ENCODE results near the gene AFF3. TPM values are rescaled to one million over a fixed set of nuclear protein-coding genes. Genes with fewer than 3 reads are reported as not detected.

AFF3 gene
- total RNA-seq: 10 to 100 TPM; 24.3 to 90.9 TPM
- polyA plus RNA-seq: 1 to 10 TPM; 4.2 to 5.0 TPM
- long read RNA-seq, donor 1, partial matches to known transcripts: 0 of 3 reads
- long read RNA-seq, donor 1, other reads (novel, unspliced or antisense): 0 of 3 reads
- long read RNA-seq, donor 2: 0 reads
- long read RNA-seq, donor 3: 0 reads
- long read RNA-seq, donor 4, partial matches to known transcripts: 0 of 1 reads
- long read RNA-seq, donor 4, other reads (novel, unspliced or antisense): 0 of 1 reads
- long read RNA-seq, donor 5, partial matches to known transcripts: 0 of 1 reads
- long read RNA-seq, donor 5, other reads (novel, unspliced or antisense): 0 of 1 reads

- H3K4me1 ChIP-seq (ENCODE audit: control insufficient read depth in 5 of 5, insufficient read depth in 5 of 5, low read length in 5 of 5): peaks cover 0 to 7% (median 0%) of the 10 kb centered on the region in 5 donors
- H3K36me3 ChIP-seq (ENCODE audit: control insufficient read depth in 4 of 4, insufficient read depth in 4 of 4, low read length in 4 of 4): no peaks in the 10 kb centered on the region
- 36 to 63% methylated on average over 11 of the region's 11 CpGs for whole genome bisulfite sequencing, 2 donors
- no peak for TF ChIP-seq CTCF (IDR thresholded peaks at IDR 0.05; ENCODE audit: control extremely low read depth, extremely low read depth)
- no peaks in the 10 kb centered on the region for H3K9me3 ChIP-seq (ENCODE audit: control insufficient read depth in 4 of 4, insufficient read depth in 3 of 4, low read length in 3 of 4)
- DNase-seq (no peak), ATAC-seq (ENCODE audit: insufficient read depth, low FRiP score) (no peak)
- no peak within 1 kb of the TSS for H3K9ac ChIP-seq (ENCODE audit: insufficient read depth in 1 of 2, low read length in 2 of 2)
- no peaks in the 10 kb centered on the region for H3K27me3 ChIP-seq (ENCODE audit: control insufficient read depth in 3 of 3, insufficient read depth in 3 of 3, low read length in 2 of 3)
- H3K4me3 ChIP-seq: no peak within 1 kb of the TSS
- H3K27ac ChIP-seq (ENCODE audit: low read depth in 1 of 2, low read length in 1 of 2): no peak within 1 kb of the TSS
Observed at GRCh38 chr2:100142393-100142792, at the start of gene AFF3. AFF3 (minus strand) TSS chr2:100142590; CDS start chr2:100104454, 38,136 bp downstream.

- no peak overlapping the region for H3K9ac ChIP-seq (ENCODE audit: insufficient read depth in 1 of 2, low read length in 2 of 2)
- 74 to 91% methylated on average over 6 of the region's 6 CpGs for WGBS, 2 donors
- ATAC-seq (ENCODE audit: insufficient read depth, low FRiP score): no peak
- H3K36me3 ChIP-seq (ENCODE audit: control insufficient read depth in 4 of 4, insufficient read depth in 4 of 4, low read length in 4 of 4): no peaks in the 10 kb centered on the region
- H3K4me3 ChIP-seq: no peak overlapping the region
- DNase-seq: no peak
- H3K9me3 ChIP-seq (ENCODE audit: control insufficient read depth in 4 of 4, insufficient read depth in 3 of 4, low read length in 3 of 4): peaks cover 0 to 2% (median 0%) of the 10 kb centered on the region in 4 donors
- H3K27me3 ChIP-seq (ENCODE audit: control insufficient read depth in 3 of 3, insufficient read depth in 3 of 3, low read length in 2 of 3): no peaks in the 10 kb centered on the region
- TF ChIP-seq CTCF (IDR thresholded peaks at IDR 0.05; ENCODE audit: control extremely low read depth, extremely low read depth): no peak
- peaks cover 0 to 15% (median 5%) of the 10 kb centered on the region in 5 donors for H3K4me1 ChIP-seq (ENCODE audit: control insufficient read depth in 5 of 5, insufficient read depth in 5 of 5, low read length in 5 of 5)
- H3K27ac ChIP-seq (ENCODE audit: low read depth in 1 of 2, low read length in 1 of 2): no peak overlapping the region
Observed at GRCh38 chr2:100189387-100189786, 47.0 kb upstream of the AFF3 start.

- no peaks in the 10 kb centered on the region for H3K36me3 ChIP-seq (ENCODE audit: control insufficient read depth in 4 of 4, insufficient read depth in 4 of 4, low read length in 4 of 4)
- WGBS, 2 donors: 67 to 83% methylated on average over 2 of the region's 2 CpGs
- DNase-seq: no peak
- peaks cover 0 to 2% (median 0%) of the 10 kb centered on the region in 4 donors for H3K9me3 ChIP-seq (ENCODE audit: control insufficient read depth in 4 of 4, insufficient read depth in 3 of 4, low read length in 3 of 4)
- no peak overlapping the region for H3K9ac ChIP-seq (ENCODE audit: insufficient read depth in 1 of 2, low read length in 2 of 2)
- peaks cover 0 to 17% (median 9%) of the 10 kb centered on the region in 5 donors for H3K4me1 ChIP-seq (ENCODE audit: control insufficient read depth in 5 of 5, insufficient read depth in 5 of 5, low read length in 5 of 5)
- no peak overlapping the region for H3K4me3 ChIP-seq
- H3K27me3 ChIP-seq (ENCODE audit: control insufficient read depth in 3 of 3, insufficient read depth in 3 of 3, low read length in 2 of 3): no peaks in the 10 kb centered on the region
- no peak for ATAC-seq (ENCODE audit: insufficient read depth, low FRiP score)
- TF ChIP-seq CTCF (IDR thresholded peaks at IDR 0.05; ENCODE audit: control extremely low read depth, extremely low read depth): no peak
- no peak overlapping the region for H3K27ac ChIP-seq (ENCODE audit: low read depth in 1 of 2, low read length in 1 of 2)
Observed at GRCh38 chr2:100188326-100188725, 45.9 kb upstream of the AFF3 start.

Measured in lung (tissue), 16 donors.